DND-41 (cell line): ENCODE measurements around the gene XPO6.

ENCODE experiments used
- ATAC-seq: fragments of 200-7000 bp; cut with Tn5 transposase; 3 replicates; pipeline ENCODE4 v1.9.1; 2021; ENCODE audit warnings: low read depth; ENCODE audit not compliant: insufficient read depth
- DNase-seq: peaks from one replicate; pipeline ENCODE4 v3.0.0-alpha.2; 2020
- H2AFZ ChIP-seq: 2 replicates; pipeline ENCODE4 v1.6.0; 2012; ENCODE audit warnings: low read depth, low read length
- H3K27ac ChIP-seq: 2 replicates; pipeline ENCODE4 v1.5.1; 2012; ENCODE audit warnings: low read length, inconsistent platforms
- H3K27me3 ChIP-seq: fragments of 200-600 bp; sonication (generic); 2 replicates; pipeline ENCODE4 v1.6.0; 2012; ENCODE audit warnings: low read length, mild to moderate bottlenecking, inconsistent platforms; ENCODE audit not compliant: insufficient read depth, poor library complexity
- H3K36me3 ChIP-seq: 2 replicates; pipeline ENCODE4 v1.5.1; 2012; ENCODE audit warnings: low read length, inconsistent platforms; ENCODE audit not compliant: insufficient read depth
- H3K4me1 ChIP-seq: 2 replicates; pipeline ENCODE4 v1.5.1; 2012; ENCODE audit warnings: mild to moderate bottlenecking, low read length; ENCODE audit not compliant: insufficient read depth
- H3K4me2 ChIP-seq: 2 replicates; pipeline ENCODE4 v1.6.0; 2012; ENCODE audit warnings: mild to moderate bottlenecking, moderate library complexity, low read length, inconsistent platforms; ENCODE audit not compliant: insufficient read depth
- H3K4me3 ChIP-seq, 2 experiments: fragments of 200-600 bp in 1 of 2; shearing (Covaris generic) in 1 of 2; 2 replicates each; pipeline ENCODE4 v1.5.1; 2012 to 2016; ENCODE audit warnings: inconsistent platforms in 2 of 2, low read length in 2 of 2, mild to moderate bottlenecking in 2 of 2, low read depth in 1 of 2, moderate library complexity in 1 of 2
- H3K79me2 ChIP-seq: 2 replicates; pipeline ENCODE4 v1.6.0; 2012; ENCODE audit warnings: low read length, inconsistent platforms; ENCODE audit not compliant: insufficient read depth
- H3K9ac ChIP-seq: 2 replicates; pipeline ENCODE4 v1.6.0; 2012; ENCODE audit warnings: low read depth, mild to moderate bottlenecking, inconsistent platforms, low read length, moderate library complexity
- H3K9me3 ChIP-seq: 2 replicates; pipeline ENCODE4 v1.5.1; 2012; ENCODE audit warnings: low read length, moderate library complexity, mild to moderate bottlenecking, inconsistent platforms; ENCODE audit not compliant: insufficient read depth, severe bottlenecking
- H4K20me1 ChIP-seq: 2 replicates; pipeline ENCODE4 v1.6.0; 2012; ENCODE audit warnings: low read length; ENCODE audit not compliant: insufficient read depth
- EZH2 ChIP-seq: IDR thresholded peaks from 3 replicates; pipeline ENCODE4 v1.6.1; 2012; ENCODE audit warnings: borderline replicate concordance, low read depth, mild to moderate bottlenecking, moderate library complexity, low read length, inconsistent platforms; ENCODE audit not compliant: severe bottlenecking
- TF ChIP-seq, protein P1 (sequence below): IDR thresholded peaks from 2 replicates; pipeline ENCODE4 v1.5.1; 2012; ENCODE audit warnings: borderline replicate concordance, low read length, moderate library complexity, mild to moderate bottlenecking; ENCODE audit not compliant: poor library complexity, severe bottlenecking; ENCODE audit errors: extremely low read depth

The XPO6 gene

DNA sequence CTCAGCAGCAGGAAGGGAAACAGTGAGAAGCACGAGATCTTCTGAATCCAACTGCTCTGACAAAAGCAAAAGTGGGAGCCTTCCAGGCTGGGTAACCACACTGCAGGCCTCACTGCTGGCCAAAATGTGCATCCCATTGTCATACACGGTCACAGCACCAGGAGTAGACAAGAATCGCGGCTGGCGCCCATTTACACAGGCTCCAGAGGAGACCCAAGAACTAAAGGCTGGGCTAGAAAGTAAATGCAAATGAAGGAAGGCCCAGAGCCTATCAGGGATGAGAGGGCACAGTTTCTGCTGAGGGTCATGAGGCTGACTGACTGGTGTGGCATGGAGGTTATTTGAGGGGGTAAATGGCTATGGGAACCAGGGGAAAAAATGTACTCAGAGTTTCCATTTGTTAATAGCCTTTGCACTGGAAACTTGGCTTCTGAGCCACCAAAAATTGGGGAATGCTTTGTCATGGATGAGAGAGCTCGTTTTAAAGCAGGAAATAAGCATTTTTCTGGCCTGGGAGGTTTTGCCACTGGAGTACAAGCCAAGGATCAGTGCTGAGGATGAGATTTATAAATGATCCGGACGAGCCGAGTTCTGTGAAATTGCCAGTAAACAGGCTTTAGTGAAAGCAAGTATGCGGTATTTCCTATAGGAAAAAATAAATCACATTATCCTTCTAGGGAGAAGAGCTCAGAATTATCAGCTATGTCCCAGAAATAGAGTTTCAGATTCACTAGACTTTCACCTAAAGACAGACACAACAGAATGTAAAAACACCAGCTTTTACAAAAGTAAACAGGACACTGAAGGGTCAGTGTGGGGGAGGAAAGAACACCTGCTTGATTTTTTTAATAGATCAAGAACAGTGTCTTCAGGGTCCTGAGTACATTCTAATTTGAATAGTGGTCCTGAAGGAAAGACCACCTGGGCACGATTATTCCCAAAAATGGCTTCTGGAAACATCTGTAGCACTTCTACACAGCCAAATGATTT lies 81.4 kb downstream of the XPO6 start:
- H3K27ac ChIP-seq, result no peak overlapping the region
- no peak for DNase-seq
- no peak for TF ChIP-seq EZH2
- TF ChIP-seq, protein P1, sequence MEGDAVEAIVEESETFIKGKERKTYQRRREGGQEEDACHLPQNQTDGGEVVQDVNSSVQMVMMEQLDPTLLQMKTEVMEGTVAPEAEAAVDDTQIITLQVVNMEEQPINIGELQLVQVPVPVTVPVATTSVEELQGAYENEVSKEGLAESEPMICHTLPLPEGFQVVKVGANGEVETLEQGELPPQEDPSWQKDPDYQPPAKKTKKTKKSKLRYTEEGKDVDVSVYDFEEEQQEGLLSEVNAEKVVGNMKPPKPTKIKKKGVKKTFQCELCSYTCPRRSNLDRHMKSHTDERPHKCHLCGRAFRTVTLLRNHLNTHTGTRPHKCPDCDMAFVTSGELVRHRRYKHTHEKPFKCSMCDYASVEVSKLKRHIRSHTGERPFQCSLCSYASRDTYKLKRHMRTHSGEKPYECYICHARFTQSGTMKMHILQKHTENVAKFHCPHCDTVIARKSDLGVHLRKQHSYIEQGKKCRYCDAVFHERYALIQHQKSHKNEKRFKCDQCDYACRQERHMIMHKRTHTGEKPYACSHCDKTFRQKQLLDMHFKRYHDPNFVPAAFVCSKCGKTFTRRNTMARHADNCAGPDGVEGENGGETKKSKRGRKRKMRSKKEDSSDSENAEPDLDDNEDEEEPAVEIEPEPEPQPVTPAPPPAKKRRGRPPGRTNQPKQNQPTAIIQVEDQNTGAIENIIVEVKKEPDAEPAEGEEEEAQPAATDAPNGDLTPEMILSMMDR, result no peak
- ATAC-seq, result no peak
- no peaks in the 10 kb centered on the region for H3K27me3 ChIP-seq
- H3K9me3 ChIP-seq, result no peaks in the 10 kb centered on the region
- peaks cover 99% of the 10 kb centered on the region for H3K36me3 ChIP-seq
- H3K9ac ChIP-seq, result no peak overlapping the region
- no peak overlapping the region for H2AFZ ChIP-seq
- no peaks in the 10 kb centered on the region for H3K4me1 ChIP-seq
- no peaks in the 10 kb centered on the region for H3K79me2 ChIP-seq
- H3K4me3 ChIP-seq, result no peak overlapping the region
- peaks cover 38% of the 10 kb centered on the region; the same call in 1 of the 2 replicates for H4K20me1 ChIP-seq
- H3K4me2 ChIP-seq, result no peak overlapping the region

DNA sequence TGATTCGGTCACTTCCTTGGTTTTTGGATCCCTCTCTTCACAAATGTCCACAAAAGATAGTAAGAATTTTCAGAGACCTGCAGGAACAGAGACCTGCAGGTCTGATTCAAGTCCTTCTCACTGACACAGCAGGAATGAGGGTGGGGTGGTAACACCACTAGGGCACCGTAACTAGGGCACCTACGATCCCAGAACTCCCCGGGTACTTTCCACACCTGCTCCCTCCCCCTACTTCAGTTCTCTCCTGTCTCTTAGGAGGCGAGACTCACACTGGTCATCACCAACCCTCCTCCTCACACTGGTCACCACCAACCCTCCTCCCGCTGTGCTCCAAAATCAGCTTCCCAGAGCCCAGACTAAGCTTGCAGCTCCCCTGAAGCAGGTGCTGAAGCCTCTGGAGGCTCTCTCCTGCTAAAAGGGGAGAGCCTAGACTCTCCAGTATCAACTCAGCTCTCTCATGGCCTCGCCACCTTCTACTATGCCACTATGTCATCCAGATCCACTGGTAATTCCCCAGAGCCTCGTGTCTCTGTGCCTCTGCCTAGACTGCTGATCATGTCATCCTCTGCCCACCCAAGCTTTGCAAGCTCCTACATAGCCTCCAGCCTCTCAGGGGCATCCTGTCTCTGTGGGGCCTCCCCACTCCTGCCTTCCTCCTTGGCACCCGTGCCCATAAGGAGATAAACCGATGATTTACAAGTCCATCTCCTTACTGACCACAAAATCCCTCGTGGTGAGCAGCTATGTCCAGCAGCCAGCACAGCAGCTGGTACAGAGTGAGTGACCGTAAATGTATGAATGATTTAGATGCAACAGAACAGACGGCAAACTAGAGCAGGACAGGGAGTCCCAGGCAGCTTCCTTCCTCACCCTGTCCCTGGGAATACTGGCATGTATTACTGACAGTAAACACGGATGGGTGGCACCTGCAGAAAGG lies 84.8 kb downstream of the XPO6 start:
- Histone ChIP-seq H2AFZ (no peak overlapping the region), H3K4me2 (no peak overlapping the region), H3K9me3 (no peaks in the 10 kb centered on the region), H3K36me3 (peaks cover 97% of the 10 kb centered on the region), H3K4me3 (no peak overlapping the region), H3K27ac (no peak overlapping the region), H4K20me1 (peaks cover 30% of the 10 kb centered on the region; the same call in 1 of the 2 replicates), H3K27me3 (no peaks in the 10 kb centered on the region), H3K4me1 (no peaks in the 10 kb centered on the region), H3K79me2 (no peaks in the 10 kb centered on the region), H3K9ac (no peak overlapping the region)
- ATAC-seq (no peak), DNase-seq (no peak)
- no peak for TF ChIP-seq EZH2
- TF ChIP-seq, protein P1, result no peak

DNA sequence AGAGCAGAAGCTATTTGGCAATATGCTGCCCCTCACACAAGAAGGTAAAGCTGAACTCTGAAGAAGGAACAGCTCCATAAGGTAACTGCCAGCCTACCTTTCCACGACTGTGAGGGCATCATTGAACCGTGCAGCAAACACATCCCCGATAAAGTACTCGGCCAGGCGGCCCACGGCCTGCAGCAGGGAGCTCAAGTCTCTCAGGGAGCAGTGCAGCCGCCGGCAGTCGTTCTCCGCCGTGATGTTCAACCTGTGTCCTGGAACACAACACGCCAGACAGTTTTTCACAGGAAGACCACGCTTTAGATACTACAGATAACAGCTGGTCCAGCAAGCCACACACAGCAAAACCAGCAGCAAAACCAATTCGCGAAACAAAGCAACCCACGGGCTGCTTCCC lies 86.2 kb downstream of the XPO6 start:
- Histone ChIP-seq H3K27me3 (no peaks in the 10 kb centered on the region), H3K9ac (no peak overlapping the region), H3K4me2 (no peak overlapping the region), H3K4me3 (no peak overlapping the region), H3K9me3 (no peaks in the 10 kb centered on the region), H3K79me2 (no peaks in the 10 kb centered on the region), H3K27ac (no peak overlapping the region), H3K36me3 (peaks cover 97% of the 10 kb centered on the region), H4K20me1 (peaks cover 28% of the 10 kb centered on the region; the same call in 1 of the 2 replicates), H2AFZ (no peak overlapping the region), H3K4me1 (no peaks in the 10 kb centered on the region)
- ATAC-seq (no peak), DNase-seq (no peak)
- no peak for TF ChIP-seq EZH2

DNA sequence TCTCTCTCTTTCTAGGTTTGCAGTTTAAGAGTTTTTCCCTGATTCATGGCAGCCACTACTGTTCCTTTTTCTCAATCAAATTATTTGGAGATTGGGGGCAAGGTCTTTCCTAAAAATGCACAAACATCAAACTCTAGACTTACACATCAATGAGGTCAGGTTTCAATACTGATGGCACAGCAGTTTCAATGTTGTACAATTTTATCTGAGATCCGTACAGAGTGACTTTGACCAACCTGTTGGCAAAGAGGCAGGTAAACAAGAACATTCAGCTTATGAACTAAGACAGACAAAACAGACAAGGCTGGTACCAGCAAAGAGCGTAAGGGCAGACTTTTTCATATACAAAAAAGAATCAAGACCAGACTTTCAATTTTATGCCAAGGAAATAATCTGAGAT lies 90.2 kb downstream of the XPO6 start:
- Histone ChIP-seq H3K9ac (no peak overlapping the region), H3K4me1 (no peaks in the 10 kb centered on the region), H3K4me2 (no peak overlapping the region), H2AFZ (no peak overlapping the region), H3K9me3 (no peaks in the 10 kb centered on the region), H4K20me1 (peaks cover 11% of the 10 kb centered on the region; the same call in 1 of the 2 replicates), H3K79me2 (no peaks in the 10 kb centered on the region), H3K36me3 (peaks cover 94% of the 10 kb centered on the region), H3K4me3 (no peak overlapping the region), H3K27ac (no peak overlapping the region), H3K27me3 (no peaks in the 10 kb centered on the region)
- TF ChIP-seq, protein P1, result no peak
- TF ChIP-seq EZH2, result no peak
- ATAC-seq (no peak), DNase-seq (no peak)
